Fibroblast of upper back skin (primary cell): ENCODE measurements around the gene TBX20.
"Not testable (repeated sequence)": the region's sequence is repeated elsewhere in the genome, so short reads cannot be mapped to it uniquely, and the experiment has no call there.

Experiments used
- DNase-seq: peaks from one replicate; pipeline ENCODE4 v3.0.0-alpha.2; 2013

TBX20 gene

DNA sequence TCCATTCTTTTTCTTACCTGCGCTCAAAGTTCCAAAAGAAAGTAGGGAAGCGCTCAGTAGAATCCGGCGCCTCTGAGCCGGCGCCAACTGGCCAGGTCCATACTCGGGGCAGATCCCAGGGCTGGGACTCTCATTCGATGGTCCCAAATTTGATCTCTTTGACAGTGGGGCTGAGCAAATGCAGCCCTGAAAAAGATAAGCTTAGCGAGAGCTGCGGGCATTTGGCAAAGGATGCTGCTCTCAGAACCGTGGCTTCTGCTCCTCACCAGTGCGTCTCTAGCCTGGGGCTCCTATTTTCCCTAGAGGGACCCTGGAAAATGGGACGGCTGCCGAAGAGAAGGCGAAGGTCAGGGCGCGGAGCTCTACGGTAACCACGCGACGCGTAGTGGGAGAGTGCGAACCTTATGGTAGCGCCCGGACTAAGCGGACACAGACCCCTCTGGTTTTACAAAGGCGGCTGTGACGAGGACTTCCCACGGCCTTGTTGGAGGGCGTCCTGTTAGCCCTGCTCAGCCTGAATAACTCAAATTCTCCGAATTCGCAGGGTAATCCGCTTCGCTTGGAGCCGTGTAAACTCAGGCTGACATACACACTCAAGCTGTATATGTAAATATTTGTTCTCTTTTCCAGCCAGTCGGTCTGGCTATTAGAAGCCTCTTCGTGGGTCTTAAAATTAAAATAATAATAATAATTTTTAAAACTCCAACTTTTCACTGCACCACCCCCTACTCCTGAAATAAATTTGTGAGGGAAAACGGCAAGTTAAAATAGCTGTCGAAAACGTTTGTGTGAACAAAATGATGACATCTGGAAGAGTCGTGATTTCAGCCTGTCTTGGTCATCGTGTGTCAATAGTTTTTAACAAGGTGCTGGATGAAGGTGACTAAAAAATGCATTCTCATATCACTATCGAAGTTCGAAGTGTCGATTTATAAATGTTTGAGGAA, 869 bp upstream of the TBX20 start:
- DNase-seq: no peak

DNA sequence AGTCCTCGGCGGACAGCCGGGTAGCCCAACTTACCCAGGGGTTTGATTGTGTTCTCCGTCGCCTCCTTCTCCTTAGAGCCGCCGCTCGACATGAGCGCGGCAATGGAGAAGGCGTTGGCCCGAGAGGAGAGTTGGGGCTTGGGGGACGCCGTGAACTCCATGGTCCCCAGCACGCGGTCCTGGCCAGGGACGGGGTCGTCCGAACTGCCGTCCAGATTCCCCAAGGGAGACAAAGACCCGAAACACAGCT, 515 bp downstream of the TBX20 start:
- no peak for DNase-seq

DNA sequence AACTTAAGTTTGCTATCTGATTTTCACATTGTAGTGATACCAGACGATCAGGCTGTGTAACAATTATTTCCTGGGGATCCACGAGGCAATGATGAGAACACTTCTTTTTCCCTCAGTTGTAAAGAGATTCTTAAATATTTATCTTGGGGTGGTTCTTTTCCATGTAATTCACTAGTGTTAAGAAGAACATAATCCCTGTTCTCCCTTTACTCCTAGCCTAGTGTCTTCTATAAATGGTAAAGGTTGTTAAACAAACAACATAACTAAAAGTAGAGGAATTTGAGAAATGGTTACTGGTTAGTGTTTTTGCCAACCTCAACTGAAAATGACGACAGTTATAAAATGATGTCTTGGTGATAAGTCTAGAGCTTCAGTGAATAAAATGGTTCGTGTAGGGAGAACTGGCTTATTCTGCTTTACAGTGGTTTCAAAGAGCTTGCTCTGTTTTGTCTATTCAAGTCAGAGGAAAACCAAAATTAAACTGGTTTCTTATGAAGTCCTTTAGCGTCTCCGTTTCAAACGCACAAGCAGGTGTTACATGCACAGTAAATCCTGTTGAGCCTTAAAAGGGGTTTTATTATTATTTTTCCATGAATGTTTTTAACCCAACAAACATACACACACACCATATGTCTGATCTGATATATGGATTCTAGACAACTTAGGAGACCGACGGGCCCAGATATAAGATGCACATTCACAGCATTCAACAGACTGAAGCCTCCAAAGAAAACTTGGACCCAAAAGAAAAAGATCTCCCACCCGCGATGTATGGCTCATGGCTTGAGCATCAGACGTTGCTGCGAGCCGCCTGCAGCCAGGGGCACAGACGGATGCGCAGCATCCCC, 1.1 kb downstream of the TBX20 start:
- DNase-seq: no peak

DNA sequence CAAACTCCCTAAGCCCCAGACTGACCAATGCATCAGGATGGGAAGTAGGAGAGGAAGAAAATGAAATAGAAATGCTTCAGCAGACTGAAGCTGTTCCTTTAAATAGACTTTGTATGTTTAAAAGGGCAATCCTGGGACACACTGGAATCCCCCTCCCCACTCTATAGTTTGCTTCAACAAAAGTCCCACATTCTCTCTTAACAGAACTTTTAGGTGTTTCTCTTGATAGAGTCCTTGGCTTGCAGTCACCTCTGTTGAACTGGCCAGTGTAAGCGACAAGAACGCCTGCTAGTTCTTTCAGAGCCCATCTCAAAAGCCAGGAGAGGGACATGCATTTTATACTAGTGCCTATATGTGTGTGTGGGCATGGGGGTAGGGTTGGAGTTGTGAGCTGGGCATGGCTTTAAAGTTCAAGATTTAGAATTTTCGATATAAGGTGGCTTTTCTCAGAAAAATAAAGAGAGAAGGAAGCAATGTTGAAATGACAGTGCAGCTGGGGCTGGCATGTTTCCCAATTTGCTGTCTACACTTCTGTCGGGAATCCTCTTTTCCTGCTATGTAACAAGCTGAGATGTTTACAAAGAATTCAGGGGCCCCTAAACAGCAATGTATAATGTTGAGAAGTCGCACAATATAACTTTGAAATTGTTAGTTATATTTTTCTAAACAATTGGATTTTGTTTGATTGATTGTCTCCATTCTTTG, 2.1 kb downstream of the TBX20 start:
- DNase-seq: no peak

DNA sequence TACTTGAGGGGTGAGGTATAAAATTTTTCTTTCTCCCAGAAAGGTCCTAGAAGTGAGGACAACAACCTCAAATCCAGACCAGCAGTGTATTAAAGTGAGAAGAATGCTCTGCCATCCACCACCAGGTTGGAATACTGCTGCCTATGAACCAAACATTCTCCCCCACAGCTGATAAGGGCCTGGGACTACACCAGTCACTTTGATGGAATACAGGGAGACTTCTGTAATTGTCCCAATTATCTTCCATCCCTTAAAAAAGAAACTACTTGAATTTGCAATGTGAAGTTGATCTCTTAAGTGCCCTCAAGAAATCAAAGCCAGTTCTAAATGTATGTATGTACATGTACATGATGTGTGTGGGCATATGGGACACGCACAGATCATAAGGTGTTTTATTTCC, 3.0 kb downstream of the TBX20 start:
- DNase-seq: no peak

DNA sequence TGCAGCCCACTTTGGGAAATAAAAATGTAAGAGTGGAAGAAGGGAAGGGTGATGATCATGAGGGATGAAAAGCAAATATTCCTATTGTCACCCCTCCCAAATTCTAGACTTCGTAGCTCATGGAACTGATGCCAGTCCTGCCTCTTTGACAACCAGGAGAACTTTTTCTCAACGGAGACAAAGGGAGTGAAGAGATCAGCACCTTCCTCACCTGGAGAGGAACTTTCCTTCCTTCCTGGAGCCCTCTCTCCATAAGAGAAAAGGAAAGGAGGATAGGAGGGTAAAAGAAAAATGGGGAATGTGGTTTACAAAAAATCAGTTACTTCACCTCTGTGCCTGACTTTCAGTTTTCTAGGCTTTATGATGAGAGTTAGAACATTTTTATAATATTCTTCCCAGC, 3.4 kb downstream of the TBX20 start:
- no peak for DNase-seq

DNA sequence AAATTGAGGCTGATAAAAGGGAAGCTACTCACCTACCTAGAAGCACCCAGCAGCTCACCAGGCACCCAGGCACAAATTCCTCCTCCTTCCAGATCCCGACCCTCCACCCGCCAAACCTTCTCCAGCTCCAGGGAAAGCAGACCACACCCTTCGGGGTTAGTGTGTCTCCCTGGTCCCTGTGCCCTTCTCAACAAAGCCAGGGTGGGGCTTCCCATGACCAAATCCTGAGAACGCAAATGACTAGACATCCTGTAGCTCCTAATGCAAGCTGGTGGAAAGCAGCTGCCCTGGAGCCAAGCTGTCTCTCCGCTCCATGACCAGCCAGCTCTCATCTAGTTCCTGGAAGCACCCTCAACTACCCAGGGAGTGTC, 4.4 kb downstream of the TBX20 start:
- no peak for DNase-seq

DNA sequence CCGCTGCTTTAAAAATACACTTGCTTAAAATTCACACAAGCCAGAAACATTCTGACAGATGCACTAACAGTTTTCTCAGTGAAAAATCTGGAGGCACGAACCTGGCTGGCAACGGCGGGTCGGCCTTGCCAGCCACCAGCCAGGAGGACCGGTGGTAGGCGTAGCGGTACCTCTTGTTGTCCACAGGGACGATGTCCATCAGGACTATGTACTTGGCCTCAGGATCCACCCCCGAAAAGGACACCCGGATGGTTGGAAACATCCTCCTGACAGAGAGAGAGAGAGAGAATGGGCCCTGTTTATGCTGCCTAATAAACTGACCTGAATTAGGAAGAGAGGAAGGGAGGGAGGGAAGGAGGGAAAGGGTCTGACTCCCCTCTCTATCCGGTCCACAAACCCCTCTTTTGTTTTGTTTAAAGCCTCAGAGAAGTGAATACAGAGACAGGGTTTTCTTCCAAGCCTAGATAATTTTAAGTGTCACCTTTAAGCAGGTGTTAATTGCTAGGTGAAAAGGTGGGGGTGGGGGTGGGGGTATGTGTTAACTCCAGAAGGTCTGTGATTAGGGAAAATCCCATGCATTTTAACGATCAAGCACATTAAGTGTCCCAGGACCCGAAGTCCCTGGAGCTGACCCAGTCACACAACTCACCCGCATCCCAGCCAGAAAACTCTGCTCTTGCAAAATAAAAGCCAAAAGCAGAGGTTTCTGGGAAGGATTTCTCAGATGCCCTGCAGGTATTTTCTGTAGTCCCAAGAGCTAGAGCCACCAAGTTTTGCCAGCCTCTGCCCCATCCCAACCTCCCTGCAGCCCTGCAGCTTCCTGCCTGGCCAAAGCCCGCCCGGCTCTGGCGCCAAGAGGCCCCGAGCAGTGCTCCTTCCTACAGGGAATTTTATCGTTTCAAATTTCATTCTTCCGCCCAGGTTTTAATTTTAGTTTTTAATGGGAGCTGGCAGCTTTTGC, 5.0 kb downstream of the TBX20 start:
- DNase-seq: no peak

DNA sequence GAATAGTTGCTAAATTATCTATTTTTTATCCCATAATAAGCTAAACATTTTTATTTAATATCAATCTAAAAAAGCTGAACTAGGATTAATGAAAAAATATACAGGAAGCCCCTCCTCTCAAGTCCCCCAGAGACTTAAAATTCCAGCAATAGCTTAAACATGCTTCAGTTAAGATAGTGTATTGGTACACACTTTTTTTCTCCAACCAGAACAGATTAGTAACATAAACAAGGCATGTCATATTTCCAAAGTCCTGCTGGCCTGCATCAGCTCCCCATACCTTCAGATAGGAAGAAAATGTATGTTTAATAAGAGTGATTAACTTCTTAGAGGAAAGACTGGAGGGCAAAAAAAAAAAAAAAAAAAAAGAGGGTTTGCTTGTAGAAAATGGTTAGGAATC, 7.1 kb downstream of the TBX20 start:
- DNase-seq: no peak

DNA sequence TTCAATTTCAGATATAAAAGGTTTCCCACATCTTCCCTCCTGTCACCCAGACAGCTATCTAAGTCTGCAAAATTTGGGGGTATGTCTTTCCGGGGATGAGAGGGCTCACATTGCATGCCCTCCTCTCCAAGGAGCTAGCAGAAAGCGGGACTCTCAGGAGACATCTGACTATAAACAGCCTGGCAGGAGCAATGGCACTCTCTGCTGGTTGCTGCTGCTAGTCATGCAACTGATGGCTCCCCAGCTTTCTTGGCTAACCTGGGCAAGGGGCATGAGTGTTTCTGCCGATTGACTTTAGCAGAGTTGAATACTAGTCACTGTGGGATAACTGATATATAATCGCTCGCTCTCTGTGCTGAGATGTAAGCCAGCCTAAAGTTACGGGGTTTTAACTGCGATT, 12.0 kb downstream of the TBX20 start:
- DNase-seq: no peak

DNA sequence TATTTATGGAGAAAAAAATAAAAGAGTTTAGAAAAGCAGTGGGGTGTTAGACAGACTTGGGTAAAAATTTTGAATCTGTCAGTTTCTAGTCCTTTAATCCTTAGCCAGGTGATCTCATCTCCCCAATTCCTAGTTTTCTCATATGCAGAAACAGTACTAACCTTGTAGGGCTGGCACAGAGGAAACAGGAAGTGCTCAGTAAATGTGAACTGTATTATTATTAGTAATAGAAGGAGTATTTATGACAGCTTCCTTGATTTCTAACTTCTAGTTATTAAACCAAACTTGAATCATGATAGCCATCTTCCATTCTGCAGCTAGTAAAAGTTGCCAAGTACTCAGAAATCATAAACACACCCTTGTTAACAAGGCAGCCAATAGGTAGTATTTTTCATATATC, 12.5 kb downstream of the TBX20 start:
- DNase-seq: no peak

DNA sequence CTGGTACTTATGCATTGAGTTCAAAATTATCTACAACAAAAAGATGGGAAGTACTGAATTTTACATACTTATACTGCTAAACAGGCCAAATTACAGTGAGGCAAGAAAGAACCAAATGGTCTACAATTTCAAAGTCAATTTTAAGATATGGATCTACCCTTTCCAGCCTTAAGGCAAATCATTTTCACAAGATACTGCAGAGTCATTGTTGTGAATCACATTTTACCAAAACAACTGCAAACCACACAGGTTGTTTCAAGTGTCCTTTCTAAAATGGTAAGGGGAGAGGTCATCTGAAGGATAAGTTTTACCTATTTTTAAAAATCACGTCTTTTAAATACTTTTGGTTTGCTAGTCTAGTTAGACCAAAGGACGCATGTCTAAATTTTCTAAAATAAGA, 12.9 kb downstream of the TBX20 start:
- not testable (repeated sequence) for DNase-seq

DNA sequence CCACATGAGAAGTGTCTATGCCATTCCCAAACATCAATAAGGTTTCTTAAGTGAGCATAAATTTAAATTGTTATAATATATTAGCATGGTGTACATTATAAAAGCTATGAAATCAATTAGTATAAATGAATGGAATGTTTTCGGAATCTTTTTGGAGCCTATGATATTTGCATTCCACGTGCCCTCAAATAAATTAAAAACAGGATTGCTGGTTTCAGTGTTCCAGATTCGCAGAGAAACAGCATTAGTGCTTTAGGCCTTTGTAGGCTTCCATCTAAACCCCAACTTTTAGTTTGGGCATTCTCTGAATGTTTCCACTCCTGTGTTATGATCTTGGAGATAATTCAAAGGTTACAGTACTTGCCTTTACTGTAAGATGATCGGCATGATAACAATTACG, 15.4 kb downstream of the TBX20 start:
- DNase-seq: peak; percentile 45

DNA sequence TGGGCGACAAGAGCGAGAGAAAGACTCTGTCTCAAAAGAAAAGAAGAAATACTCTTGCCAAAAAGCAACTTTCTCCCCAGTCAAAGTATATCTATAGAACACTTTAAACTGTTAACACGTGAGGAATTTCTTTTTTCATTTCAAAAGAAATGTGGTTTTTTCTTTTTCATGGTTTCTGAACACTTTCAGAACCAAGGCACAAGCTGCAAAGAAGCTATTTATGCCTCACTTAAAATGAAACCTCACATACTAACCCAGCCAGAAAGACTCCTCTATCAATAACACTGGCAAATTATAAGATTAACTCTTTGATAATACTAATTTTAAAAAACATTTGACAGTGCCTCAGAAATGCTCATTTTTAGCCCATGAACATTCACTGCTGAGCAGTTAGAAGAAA, 20.9 kb downstream of the TBX20 start:
- DNase-seq: no peak

DNA sequence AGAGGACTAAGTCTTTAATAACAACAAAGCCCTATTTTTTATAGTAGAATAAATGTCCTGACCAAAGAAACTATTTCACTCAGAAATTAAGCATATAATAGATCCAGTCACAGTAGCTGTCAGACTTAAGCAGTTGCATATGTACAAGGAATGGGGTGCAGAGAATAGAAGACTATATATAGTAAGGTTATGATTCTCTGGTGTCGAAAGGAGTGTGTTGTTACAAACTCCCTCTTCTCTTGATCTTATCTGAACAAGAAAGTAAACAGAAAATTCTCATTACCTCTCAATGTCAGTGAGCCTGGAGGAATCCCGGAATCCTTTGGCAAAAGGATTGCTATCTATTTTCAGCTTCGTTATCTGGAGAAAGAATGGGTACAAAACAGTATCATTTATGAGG, 22.7 kb downstream of the TBX20 start:
- not testable (repeated sequence) for DNase-seq

DNA sequence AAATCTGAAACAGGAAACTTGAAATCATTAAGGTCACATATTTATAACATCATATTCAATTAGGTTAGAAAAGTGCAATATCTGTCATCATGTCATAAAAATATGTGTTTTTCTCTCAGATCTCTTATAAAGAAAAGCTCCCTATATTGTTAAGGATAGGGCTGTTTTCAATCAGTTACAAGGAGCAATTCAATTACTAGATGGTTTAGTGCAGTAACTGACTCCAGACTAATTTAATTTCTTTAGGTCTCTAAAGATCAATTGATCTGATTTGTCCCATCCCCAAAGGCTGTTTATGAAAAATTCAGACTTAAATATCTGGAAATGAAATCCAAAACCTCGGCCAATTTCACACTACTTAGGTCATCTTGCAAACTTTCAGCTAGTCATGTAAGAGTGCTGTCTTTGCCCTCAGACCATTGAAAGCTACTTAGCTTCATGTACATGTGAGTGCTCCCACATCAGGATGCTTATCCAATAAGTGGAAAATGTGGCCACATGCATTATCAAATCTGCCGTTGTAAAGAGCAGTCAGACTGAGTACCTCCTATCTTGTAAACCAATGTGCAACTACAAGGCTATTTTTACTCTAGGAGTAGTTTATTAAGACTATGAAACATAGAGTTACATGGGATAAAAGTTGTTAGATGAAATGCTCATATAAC, 24.7 kb downstream of the TBX20 start:
- DNase-seq: not testable (repeated sequence)

DNA sequence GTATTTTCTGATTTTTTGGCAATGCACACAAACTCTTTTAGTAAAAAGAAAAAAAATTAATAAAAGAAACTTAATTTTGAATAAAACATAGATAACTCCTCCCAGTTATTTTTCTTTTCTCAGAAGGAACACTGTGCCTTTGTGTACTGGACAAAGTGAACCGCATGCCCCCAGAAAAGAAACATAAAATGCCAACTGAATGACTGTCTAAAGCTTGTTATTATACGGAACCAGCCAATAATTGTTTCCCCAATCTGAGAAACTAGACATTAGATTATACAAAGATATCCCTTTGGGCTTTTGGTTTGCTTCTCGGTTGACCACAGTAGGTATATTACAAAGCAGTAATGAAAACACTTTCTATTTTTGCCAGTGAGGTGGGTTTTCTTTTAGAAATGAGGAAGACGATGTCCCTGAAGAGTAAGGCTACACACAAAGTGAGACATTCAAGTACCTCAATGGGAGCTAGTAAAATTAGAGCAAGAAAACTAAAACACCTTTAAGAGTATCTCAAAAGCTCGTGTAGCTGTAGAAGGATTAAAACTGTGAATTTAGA, 25.3 kb downstream of the TBX20 start:
- DNase-seq: not testable (repeated sequence)

DNA sequence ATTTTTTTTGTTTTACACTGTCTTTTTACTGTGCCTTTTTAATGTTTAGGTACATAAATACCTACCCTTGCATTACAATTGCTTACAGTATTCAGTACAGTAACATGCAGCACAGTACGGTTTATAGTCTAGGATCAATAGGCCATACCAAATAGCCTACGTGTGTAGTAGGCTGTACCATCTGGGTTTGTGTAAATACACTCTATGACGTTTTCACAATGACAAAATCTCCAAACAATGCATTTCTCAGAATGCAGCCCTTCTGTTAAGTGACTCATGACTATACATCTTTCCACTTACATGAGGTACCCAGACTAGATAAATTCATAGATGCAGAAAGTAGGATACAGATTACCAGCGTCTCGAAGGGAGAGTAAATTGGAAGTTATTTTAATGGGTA, 26.5 kb downstream of the TBX20 start:
- peak; percentile 32 for DNase-seq

DNA sequence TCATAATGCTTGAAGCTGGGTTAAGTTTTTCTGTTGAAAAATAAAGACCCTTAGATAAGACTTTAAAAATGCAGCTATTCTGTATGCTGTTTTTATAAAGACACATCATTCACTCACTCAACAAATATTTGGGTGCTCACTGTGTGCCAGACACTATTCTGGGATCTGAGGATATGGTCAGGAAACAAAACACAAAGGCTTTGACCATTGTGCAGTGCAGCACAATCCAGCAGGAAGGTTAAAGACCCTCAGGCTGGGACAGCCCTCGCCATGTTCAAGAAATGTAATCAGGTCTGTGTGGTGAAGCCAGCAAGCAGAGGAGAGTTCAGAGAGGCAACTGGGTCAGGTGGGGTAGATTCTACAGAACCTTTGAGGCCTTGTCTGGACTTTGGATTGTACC, 31.5 kb downstream of the TBX20 start:
- not testable (repeated sequence) for DNase-seq

DNA sequence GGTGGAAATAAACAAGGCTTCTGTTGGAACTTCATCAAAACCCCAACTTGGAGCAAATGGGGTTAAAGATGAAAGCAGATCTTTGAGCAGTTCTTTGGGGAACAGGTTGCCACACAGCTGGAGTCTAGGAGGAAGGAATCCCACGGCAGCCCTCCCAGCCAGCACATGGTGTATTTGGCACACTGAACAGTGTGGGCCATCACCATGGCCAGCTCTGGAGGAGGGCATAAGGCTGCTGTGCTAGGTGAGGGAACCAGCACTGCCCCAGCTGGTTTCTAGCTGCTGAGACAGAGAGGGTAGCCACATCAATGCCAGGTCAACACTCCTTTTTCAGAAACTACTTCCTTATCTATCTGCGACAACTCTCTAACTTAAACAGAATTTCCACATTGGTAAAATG, 33.7 kb downstream of the TBX20 start:
- not testable (repeated sequence) for DNase-seq

DNA sequence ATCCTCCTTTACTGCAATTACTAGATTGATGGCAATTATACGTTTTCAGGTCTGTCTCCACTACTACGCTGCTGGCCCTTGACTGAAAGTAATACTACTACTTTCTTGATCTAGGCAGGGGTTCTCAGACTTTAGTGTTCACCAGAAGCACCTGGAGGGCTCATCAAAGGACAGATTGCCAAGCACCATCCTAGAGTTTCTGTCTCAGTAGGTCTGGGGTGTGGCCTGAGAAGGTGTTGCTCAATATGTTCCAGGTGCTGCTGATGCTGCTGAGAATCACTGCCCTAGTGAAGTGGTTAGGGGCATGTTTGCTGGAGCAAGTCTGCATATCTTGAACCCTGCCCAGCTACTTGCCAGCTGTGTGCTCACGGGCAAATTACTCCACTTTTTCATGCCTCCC, 37.9 kb downstream of the TBX20 start:
- not testable (repeated sequence) for DNase-seq

DNA sequence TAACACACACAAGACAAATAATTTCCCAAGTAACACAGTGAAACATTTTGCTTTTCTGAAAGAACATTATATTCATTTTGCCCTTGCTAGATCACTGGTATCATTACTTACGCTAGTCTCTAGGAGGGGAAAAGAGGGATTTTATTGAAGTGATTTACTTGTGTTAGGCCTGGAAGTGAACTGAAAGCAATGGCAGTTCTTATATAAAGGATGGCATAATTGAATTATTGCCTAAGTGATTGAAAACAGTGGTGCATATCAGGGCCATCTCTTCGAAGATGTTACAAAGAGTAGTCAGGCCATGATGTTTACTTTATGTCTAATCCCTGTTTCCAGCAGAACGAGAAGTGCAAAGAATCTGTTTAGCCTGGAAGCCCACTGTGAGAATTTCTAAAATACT, 38.8 kb downstream of the TBX20 start:
- DNase-seq: not testable (repeated sequence)
